K562 treated with DMSO at 1 percent for 48 hours (cell line): Measurements from ENCODE around the gene MFAP3. TPM values are rescaled to one million over a fixed set of nuclear protein-coding genes. Genes with fewer than 3 reads are reported as not detected.

Source experiments
- total RNA-seq: library from RNA; unstranded; fragments of 300-600 nt; gene quantifications from 2 replicates; pipeline ENCODE4 v1.2.3, GENCODE V29; 2022; ENCODE audit warnings: low replicate concordance; ENCODE audit errors: extremely low read depth

Gene MFAP3
- total RNA-seq, result not detected in 2 replicates

GRCh38 chr5:154038707-154039457 is at the start of gene MFAP3, which contains the start of gene FAM114A2:
Gene MFAP3 (plus strand): TSS chr5:154038967. CDS start chr5:154049723, 10,756 bp downstream.
Gene FAM114A2 (minus strand): TSS chr5:154038910. CDS start chr5:154034953, 3,957 bp downstream.

Other genes starting within 250 kb of the MFAP3 start
- not detected in 2 replicates for gene FAM114A2, start 57 bp upstream of the MFAP3 start, total RNA-seq
- not detected in 2 replicates for gene GALNT10, start 151.8 kb downstream of the MFAP3 start, total RNA-seq